ENCODE data around the gene BGN. TPM values are rescaled to one million over a fixed set of nuclear protein-coding genes. Genes with fewer than 3 reads are reported as not detected.

BGN gene
- not detected in 2 replicates for total RNA-seq (2014; rRNA removed; shearing (Covaris generic))
- polyA plus RNA-seq (2015; cell fraction: cytosol; rRNA removed) = not detected in 2 replicates
- polyA plus RNA-seq (2015; cell fraction: nucleus; rRNA removed) = not detected in 2 replicates

DNA sequence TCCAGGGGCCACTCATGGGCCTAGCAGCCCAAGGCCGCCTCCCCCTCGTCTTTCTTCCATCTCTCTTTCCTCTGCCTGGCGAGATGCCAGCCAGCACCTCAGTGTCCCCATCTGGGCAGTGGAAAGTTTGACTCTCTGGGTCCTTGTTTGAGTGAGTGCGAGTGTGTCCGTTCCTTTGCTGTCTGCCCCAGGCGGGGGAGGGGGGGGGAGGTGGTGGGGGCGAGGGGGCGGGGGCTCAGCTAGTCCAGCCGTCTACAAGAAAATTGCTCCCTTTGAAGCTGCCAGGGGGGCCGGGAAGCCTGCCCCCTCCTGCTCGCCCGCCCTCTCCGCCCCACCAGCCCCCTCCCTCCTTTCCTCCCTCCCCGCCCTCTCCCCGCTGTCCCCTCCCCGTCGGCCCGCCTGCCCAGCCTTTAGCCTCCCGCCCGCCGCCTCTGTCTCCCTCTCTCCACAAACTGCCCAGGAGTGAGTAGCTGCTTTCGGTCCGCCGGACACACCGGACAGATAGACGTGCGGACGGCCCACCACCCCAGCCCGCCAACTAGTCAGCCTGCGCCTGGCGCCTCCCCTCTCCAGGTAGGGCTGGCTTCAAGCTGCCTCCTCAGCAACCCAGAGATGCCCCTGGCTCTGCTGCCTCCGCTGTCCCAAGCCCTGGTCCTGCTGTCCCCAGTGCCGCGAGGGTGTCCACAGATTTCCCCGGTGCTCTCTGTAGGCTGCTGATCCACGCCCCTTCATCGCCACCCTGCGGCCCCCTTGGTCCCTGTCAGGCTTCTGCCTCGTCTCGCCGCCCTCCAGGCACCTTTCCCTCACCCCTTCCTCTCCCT lies at the start of gene BGN:
Gene BGN (plus strand): TSS at position 440 of the 821 bp plus-strand sequence. CDS start 9,652 bp downstream, outside the sequence.
- DNase-seq (ENCODE audit: low read depth, low spot score) = peak; percentile 8
- in situ Hi-C loops (cut with HindIII; ENCODE audit: low pct_unique_long_range_greater_than_20kb, low sequenced_read_pairs) = no loop called here

DNA sequence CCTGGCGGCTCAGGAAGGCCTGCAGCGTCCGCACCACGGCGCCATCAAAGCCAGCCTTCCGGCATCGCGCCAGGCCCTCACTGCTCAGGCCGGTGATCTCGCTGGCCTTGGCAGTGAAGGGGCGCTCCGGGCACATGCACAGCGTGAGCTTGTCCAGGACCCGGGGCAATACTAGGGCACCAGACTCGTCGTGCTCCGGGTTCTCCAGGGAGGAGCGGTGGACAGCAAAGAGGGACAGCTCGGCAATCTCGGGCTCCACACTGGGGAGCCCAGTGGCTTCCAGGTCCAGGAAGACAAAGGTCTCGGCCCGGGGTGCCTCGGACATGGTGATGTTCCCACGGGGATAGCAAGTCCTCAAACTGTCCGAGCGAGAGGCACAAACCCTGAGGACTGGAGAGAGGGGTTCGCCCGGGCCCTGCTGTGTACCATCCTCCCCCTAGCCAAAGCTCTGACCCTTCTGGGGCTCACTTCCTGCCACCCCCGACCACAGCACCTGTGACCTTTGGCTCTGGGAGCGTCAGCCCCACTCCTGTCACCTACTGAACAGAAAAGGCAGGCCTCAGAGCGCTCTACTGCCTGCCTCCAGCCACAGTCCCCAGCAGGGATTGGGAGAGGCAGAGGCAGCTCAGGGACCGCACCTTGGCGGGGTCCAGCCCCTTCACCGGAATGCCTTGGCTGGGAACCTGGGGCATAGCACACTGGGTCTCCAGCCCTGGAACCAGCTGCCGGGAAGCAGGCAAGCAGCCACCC lies 49.5 kb upstream of the BGN start:
- no peak for DNase-seq (ENCODE audit: low read depth, low spot score)

GRCh38 chrX:153445856-153446635 lies 48.7 kb upstream of the BGN start, which contains the start of gene TREX2:
Gene TREX2 (minus strand): TSS chrX:153446056. CDS start chrX:153445430, 626 bp downstream.
- in situ Hi-C loops (cut with HindIII; ENCODE audit: low pct_unique_long_range_greater_than_20kb, low sequenced_read_pairs) = no loop called here

More for the DNA sequence above, 49.5 kb upstream of the BGN start:
- in situ Hi-C loops (cut with HindIII; ENCODE audit: low pct_unique_long_range_greater_than_20kb, low sequenced_read_pairs) = no loop called here

GRCh38 chrX:153446636-153446936 lies 48.2 kb upstream of the BGN start:
- in situ Hi-C loops (cut with HindIII; ENCODE audit: low pct_unique_long_range_greater_than_20kb, low sequenced_read_pairs) = no loop called here
- no peak for DNase-seq (ENCODE audit: low read depth, low spot score)

More at GRCh38 chrX:153445856-153446635, 48.7 kb upstream of the BGN start, which contains the start of gene TREX2:
- DNase-seq (ENCODE audit: low read depth, low spot score) = no peak

GRCh38 chrX:153446950-153447580 lies 47.7 kb upstream of the BGN start:
- no peak for DNase-seq (ENCODE audit: low read depth, low spot score)
- in situ Hi-C loops (cut with HindIII; ENCODE audit: low pct_unique_long_range_greater_than_20kb, low sequenced_read_pairs) = no loop called here

DNA sequence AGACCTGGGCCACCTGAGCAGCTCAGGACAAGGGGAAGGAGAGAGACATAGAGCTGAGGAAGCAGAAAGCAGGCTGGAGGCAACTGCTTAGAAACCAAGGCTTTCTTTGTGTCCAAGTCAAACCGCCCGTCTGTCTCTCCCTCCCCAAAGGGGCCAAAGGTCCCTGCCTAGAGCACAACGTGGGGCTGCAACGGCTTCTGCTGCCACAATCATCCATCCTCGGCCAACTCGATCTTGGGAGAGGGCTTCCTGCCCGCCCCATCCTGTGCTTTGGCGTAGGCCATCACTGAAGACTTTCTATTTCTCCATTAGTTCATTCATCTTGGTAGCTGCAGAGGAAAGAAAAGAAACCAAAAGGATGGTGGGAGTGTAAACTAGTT lies 47.2 kb upstream of the BGN start:
- in situ Hi-C loops (cut with HindIII; ENCODE audit: low pct_unique_long_range_greater_than_20kb, low sequenced_read_pairs) = no loop called here
- no peak for DNase-seq (ENCODE audit: low read depth, low spot score)

- in situ Hi-C loops (cut with HindIII; ENCODE audit: low pct_unique_long_range_greater_than_20kb, low sequenced_read_pairs) = no loop called here
- no peak for DNase-seq (ENCODE audit: low read depth, low spot score)
Observed at GRCh38 chrX:153448556-153449367, 46.0 kb upstream of the BGN start.

DNA sequence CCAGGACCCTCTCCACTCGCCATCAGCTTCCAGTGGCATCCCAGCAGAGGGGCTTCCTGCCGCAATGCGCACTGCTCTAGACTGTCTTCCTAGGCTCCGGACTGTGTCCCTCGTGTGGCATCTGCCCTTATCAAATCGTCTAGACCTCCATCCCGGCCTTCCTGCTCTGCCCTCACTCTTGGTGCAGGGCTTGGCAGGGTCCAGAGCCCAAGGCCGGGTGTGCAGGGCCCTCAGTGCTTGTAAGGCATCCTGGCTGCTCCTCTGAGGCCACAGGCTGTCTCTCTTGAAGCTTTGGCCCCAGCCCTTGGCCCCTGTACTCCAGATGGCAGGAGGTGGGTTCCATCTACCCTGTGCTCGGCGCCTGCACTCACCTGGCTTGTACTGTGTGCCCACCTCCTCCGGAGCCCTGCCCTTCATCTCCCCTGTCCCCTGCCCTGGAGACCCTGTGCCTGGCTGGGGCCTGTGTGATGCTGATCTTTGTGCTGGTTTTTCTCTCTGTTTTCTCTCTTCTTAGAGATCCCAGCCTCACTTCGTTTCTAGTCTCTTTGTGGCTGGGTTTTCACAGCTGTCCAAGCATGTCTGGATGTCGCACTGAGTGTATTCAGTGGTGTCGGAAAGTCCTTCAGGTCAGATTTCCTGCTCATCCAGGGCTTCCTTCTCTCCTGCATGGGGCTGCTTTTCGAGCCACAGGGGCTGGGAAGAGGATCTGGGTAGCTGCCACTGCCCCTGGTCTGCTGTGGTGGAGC lies 45.2 kb upstream of the BGN start:
- in situ Hi-C loops (cut with HindIII; ENCODE audit: low pct_unique_long_range_greater_than_20kb, low sequenced_read_pairs) = no loop called here
- DNase-seq (ENCODE audit: low read depth, low spot score) = no peak

DNA sequence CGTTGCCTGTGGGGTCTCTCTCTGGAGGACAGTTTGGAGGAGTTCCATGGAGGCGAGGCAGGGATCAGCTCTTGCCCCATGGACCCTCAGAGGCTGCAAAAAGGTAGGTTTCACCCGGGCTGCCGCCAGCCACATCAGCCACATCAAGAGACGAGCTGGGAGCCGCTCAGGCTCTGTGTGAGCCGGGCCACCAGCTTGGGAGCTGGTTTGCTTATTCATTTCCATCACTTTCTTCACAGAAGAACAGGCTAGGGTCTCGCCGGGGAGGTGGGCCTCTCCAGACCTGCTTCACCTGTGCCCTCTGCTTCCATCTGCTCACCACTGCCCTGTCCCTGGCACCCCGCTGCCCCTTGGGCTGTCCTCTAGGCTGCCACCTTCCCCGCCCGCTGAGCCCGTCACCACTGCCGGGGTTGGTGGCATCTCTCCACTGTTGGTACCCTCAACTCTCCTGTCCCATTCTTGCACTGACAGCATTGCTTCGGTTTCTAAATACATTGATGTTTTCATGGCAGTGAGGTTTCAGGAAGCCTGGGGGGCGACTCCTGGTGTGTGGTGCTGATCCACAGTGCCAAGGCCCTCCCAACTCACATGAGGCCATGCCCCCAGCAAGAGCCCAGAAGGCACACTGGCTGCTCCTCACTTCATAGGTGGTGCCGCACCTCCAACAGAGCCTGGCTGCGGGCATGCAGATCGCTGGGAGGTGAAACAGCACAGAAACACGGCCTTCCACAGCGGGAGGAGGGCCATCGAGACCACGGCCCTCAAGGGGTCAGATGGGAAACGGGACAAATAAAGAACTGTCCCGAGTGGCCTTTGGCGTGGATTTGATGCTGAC lies 44.4 kb upstream of the BGN start:
- no peak for DNase-seq (ENCODE audit: low read depth, low spot score)
- in situ Hi-C loops (cut with HindIII; ENCODE audit: low pct_unique_long_range_greater_than_20kb, low sequenced_read_pairs) = no loop called here

DNA sequence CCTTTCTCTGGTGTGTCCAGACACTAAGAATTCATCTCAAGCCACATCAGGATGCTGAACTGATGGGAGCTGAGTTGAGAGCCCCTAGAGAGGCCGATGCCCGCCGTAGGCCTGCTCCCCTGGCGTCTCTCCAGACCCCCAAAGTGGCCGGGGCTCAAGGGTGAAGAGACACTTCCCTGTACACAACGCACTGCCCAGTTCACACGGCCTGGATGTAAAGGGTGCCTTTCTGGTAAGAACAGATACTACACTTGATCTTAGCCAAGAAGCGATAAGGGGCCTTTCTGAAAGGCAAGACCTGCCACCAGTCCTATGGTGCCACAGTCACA lies 43.9 kb upstream of the BGN start:
- DNase-seq (ENCODE audit: low read depth, low spot score) = no peak
- in situ Hi-C loops (cut with HindIII; ENCODE audit: low pct_unique_long_range_greater_than_20kb, low sequenced_read_pairs) = no loop called here

DNA sequence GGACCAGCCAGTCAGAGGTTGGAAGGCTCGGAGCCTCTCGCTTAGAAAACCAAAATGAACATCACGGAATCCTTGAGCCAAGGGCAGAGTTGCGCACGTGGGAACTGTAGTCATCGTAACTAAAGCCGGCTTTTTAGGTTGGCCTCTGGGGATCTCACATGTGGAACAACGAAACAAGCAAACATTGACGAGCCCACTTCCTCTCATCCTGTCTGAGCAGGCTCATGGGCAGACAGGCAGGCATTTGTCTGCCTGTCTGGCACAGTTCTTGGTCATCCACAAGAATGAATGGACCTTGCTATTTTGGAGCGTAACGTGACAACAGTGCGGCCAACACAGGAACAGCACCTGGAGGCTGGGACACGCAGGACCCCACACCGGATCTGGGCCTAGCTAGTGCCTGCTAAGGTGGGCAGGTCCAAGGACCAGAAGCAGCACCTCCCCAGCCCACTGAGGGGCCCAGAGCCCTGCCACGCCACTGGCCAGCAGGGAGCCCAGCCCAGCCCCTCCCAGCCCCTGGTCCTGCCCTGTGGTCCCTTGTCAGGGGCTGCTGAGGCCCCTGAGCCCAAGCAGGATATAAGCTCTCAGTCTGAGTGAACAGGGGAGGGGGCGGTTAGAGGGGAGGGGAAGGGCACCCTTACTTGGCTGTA lies 39.8 kb upstream of the BGN start:
- in situ Hi-C loops (cut with HindIII; ENCODE audit: low pct_unique_long_range_greater_than_20kb, low sequenced_read_pairs) = no loop called here
- peak; percentile 91 for DNase-seq (ENCODE audit: low read depth, low spot score)

GRCh38 chrX:153455571-153455970 lies 39.2 kb upstream of the BGN start:
- in situ Hi-C loops (cut with HindIII; ENCODE audit: low pct_unique_long_range_greater_than_20kb, low sequenced_read_pairs) = no loop called here
- no peak for DNase-seq (ENCODE audit: low read depth, low spot score)

- no peak for DNase-seq (ENCODE audit: low read depth, low spot score)
- in situ Hi-C loops (cut with HindIII; ENCODE audit: low pct_unique_long_range_greater_than_20kb, low sequenced_read_pairs) = no loop called here
Observed at GRCh38 chrX:153456161-153456560, 38.6 kb upstream of the BGN start.

- in situ Hi-C loops (cut with HindIII; ENCODE audit: low pct_unique_long_range_greater_than_20kb, low sequenced_read_pairs) = no loop called here
- no peak for DNase-seq (ENCODE audit: low read depth, low spot score)
Observed at GRCh38 chrX:153456704-153457103, 38.1 kb upstream of the BGN start.
